Epithelial cell of esophagus (primary cell): Measurements from ENCODE around the gene PHKG2.

Experiments used
- DNase-seq: peaks from one replicate; pipeline ENCODE4 v3.0.0; 2010; ENCODE audit warnings: low read depth
- H3K4me3 ChIP-seq: 2 replicates; pipeline ENCODE4 v1.5.1; 2011; ENCODE audit warnings: mild to moderate bottlenecking, low read length, control low read depth
- CTCF ChIP-seq: IDR thresholded peaks from 2 replicates; pipeline ENCODE4 v1.5.1; 2011; ENCODE audit warnings: low read depth, mild to moderate bottlenecking, low read length, control low read depth, inconsistent platforms; ENCODE audit not compliant: insufficient read depth; ENCODE audit errors: missing control alignments

The PHKG2 gene

GRCh38 chr16:30782486-30783279 lies 34.5 kb downstream of the PHKG2 start:
- no peak overlapping the region for H3K4me3 ChIP-seq
- no peak for DNase-seq
- no peak for TF ChIP-seq CTCF

DNA sequence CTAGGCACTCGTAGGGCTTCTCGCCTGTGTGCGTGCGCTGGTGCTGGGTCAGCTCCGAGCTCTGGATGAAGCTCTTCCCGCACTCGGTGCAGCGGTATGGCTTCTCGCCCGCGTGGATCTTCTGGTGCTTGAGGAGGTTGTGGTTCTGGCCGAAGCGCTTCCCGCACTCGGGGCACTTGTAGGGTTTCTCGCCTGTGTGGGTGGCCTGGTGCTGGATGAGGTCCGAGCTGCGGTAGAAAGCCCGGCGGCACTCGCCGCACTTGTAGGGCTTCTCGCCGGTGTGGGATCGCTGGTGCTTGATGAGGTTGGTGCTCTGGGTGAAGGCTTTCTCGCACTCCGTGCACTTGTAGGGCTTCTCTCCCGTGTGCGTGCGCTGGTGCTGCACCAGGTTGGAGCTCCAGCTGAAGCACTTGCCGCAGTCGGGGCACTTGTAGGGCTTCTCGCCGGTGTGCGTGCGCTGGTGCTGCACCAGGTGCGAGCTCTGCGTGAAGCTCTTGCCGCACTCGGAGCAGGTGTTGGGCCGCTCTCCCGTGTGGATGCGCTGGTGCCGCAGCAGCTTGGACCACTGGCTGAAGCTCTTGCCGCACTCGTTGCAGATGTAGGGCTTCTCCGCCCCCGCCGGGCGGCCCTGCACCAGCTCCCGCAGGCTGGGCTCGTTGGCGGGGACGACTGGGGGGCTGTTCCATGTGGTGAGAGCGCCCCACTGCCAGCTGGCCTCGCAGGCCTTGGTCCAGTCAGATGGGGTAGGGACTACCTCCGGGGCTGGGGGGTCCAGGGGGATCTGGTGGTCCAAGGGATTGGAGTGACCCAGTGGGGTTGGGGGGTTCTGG lies 35.3 kb downstream of the PHKG2 start:
- no peak for DNase-seq
- H3K4me3 ChIP-seq, result no peak overlapping the region
- TF ChIP-seq CTCF, result no peak

GRCh38 chr16:30784215-30784614 lies 36.0 kb downstream of the PHKG2 start:
- no peak overlapping the region for H3K4me3 ChIP-seq
- DNase-seq, result no peak
- no peak for TF ChIP-seq CTCF

DNA sequence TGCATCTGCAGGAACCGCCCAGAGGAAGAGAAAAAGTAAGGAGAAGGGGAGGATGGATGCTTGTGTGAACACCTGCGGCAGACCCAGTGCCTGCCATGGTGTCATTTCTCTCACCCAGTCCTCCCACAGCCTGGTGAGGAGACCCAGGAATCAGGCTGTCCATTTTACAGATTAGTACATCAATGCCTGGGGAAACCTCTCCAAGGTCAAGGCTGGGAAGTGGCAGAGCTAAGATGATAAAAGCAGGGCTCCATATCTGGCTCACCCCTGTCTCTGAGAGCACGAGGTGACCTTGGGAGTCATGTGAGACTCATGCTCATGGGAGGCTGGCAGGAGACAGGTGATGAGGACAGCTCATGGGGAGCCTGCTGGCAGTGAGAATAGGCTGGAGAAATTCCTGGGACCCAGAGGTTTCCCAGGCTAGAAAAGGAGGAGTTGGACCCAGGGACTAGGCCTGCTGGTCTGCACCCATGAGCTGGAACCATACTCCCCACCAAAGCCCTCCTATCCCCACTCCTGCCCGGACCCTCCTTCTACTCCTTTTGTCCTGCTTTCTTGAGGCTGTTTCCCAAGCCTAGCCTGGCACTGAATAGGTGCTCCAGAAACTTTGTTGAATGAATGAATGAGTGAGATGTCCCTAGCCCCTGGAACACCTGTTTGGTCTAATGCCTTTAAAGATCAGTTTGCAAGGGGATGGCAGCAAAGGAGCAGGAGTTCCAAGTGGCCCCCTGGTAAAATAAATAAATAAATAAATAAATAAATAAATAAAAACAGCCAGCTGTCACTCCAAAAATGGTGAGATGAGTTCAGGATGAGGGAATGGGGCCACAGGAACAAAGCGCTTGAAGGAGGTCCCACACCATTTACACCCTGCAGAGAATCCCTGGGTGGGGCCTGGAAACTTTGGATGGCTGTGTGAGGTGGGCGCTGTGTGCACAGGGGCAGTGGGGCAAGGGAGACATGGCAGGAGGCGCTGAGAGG lies 37.2 kb downstream of the PHKG2 start:
- TF ChIP-seq CTCF, result no peak
- no peak for DNase-seq
- peak overlapping the region; percentile 83 for H3K4me3 ChIP-seq

- TF ChIP-seq CTCF, result no peak
- DNase-seq, result peak; percentile 55
- H3K4me3 ChIP-seq, result peak overlapping the region; percentile 83
Measured at GRCh38 chr16:30786115-30786935, 38.1 kb downstream of the PHKG2 start.

GRCh38 chr16:30786936-30787612 lies 38.8 kb downstream of the PHKG2 start, which contains the start of gene ZNF629:
ZNF629 (minus strand) TSS chr16:30787205; CDS start chr16:30784482, 2,723 bp downstream.
- peak; percentile 55 for DNase-seq
- peak within 1 kb of the TSS; percentile 83 for H3K4me3 ChIP-seq
- TF ChIP-seq CTCF, result no peak
